ENCODE data around the gene DCTPP1. TPM values are rescaled to one million over a fixed set of nuclear protein-coding genes. Genes with fewer than 3 reads are reported as not detected.
"Not testable (repeated sequence)": the region's sequence is repeated elsewhere in the genome, so short reads cannot be mapped to it uniquely, and the experiment has no call there.

Gene DCTPP1
- total and polyA plus RNA-seq, 4 experiments from 2014 or later = 15.0 to 115 (median 52.5) TPM

GRCh38 chr16:30398661-30399434 lies 31.0 kb downstream of the DCTPP1 start:
- Histone ChIP-seq H3K27ac (ENCODE audit: low read depth, low read length) (no peak overlapping the region), H3K9me3 (ENCODE audit: control insufficient read depth in 1 of 2, low read length in 2 of 2) (no peaks in the 10 kb centered on the region), H3K4me1 (ENCODE audit: insufficient read depth, low read length) (peaks cover 32% of the 10 kb centered on the region), H3K27me3 (ENCODE audit: insufficient read depth, low read length) (no peaks in the 10 kb centered on the region), H3K36me3 (ENCODE audit: insufficient read depth, low read length) (peaks cover 13% of the 10 kb centered on the region), H3K4me3 (ENCODE audit: low read length in 2 of 2) (no peak overlapping the region)
- peaks cover 14 to 51% (median 33%) of the 10 kb centered on the region in 4 donors for H3K4me1 Mint-ChIP-seq
- H3K9me3 Mint-ChIP-seq = no peaks in the 10 kb centered on the region
- no peaks in the 10 kb centered on the region for H3K27me3 Mint-ChIP-seq
- intact Hi-C loops (cut with micrococcal nuclease) = no loop called here
- peak overlapping the region in 7 of 8 donors; percentile 27 to 97 (median 60) for H3K4me3 Mint-ChIP-seq
- ChIA-PET CTCF (ENCODE audit: partially characterized antibody) (interaction anchor here (0.6 to 2.8 kb wide), 3 partner anchors 10 to 83 kb away, joined by 3 to 14 read pairs (median 4); partner anchors contain the start of gene TBC1D10B), POLR2A (ENCODE audit: partially characterized antibody) (interaction anchor here (0.9 to 23.0 kb wide), 6 partner anchors 8 to 29 kb away, joined by 3 to 540 read pairs (median 12); partner anchors contain the start of genes SEPTIN1, TBC1D10B and ZNF771)
- peaks cover 5 to 17% of the 10 kb centered on the region in 2 donors for H3K36me3 Mint-ChIP-seq
- no peak for DNase-seq
- H3K27ac Mint-ChIP-seq = peak overlapping the region in 5 of 7 donors; percentile 19 to 87 (median 72)

- Mint-ChIP-seq H3K27me3 (no peaks in the 10 kb centered on the region), H3K36me3 (peaks cover 5 to 17% of the 10 kb centered on the region in 2 donors), H3K27ac (no peak overlapping the region), H3K4me1 (peaks cover 14 to 51% (median 33%) of the 10 kb centered on the region in 4 donors), H3K9me3 (no peaks in the 10 kb centered on the region), H3K4me3 (no peak overlapping the region)
- POLR2A ChIA-PET (ENCODE audit: partially characterized antibody) = interaction anchor here (0.9 to 23.0 kb wide), 3 partner anchors 9 to 20 kb away, joined by 3 to 540 read pairs (median 13); partner anchors contain the start of genes SEPTIN1 and ZNF771
- H3K4me3 ChIP-seq (ENCODE audit: low read length in 2 of 2) = no peak overlapping the region
- H3K27me3 ChIP-seq (ENCODE audit: insufficient read depth, low read length) = no peaks in the 10 kb centered on the region
- H3K36me3 ChIP-seq (ENCODE audit: insufficient read depth, low read length) = peaks cover 13% of the 10 kb centered on the region
- peaks cover 32% of the 10 kb centered on the region for H3K4me1 ChIP-seq (ENCODE audit: insufficient read depth, low read length)
- DNase-seq = no peak
- no peaks in the 10 kb centered on the region for H3K9me3 ChIP-seq (ENCODE audit: control insufficient read depth in 1 of 2, low read length in 2 of 2)
- intact Hi-C loops (cut with micrococcal nuclease) = no loop called here
- H3K27ac ChIP-seq (ENCODE audit: low read depth, low read length) = no peak overlapping the region
- CTCF ChIA-PET (ENCODE audit: partially characterized antibody) = interaction anchor here (0.6 to 5.9 kb wide), 3 partner anchors 11 to 27 kb away, joined by 3 to 33 read pairs (median 14); partner anchors contain the start of genes SEPTIN1 and TBC1D10B
Measured at GRCh38 chr16:30397776-30398660, 31.8 kb downstream of the DCTPP1 start.

GRCh38 chr16:30397056-30397455 lies 32.8 kb downstream of the DCTPP1 start:
- DNase-seq = no peak
- H3K27me3 Mint-ChIP-seq = no peaks in the 10 kb centered on the region
- Histone ChIP-seq H3K4me3 (ENCODE audit: low read length in 2 of 2) (no peak overlapping the region), H3K4me1 (ENCODE audit: insufficient read depth, low read length) (peaks cover 32% of the 10 kb centered on the region), H3K36me3 (ENCODE audit: insufficient read depth, low read length) (peaks cover 13% of the 10 kb centered on the region), H3K27ac (ENCODE audit: low read depth, low read length) (no peak overlapping the region), H3K9me3 (ENCODE audit: control insufficient read depth in 1 of 2, low read length in 2 of 2) (no peaks in the 10 kb centered on the region), H3K27me3 (ENCODE audit: insufficient read depth, low read length) (no peaks in the 10 kb centered on the region)
- H3K27ac Mint-ChIP-seq = peak overlapping the region in 6 of 7 donors; percentile 42 to 77 (median 62)
- peaks cover 14 to 51% (median 33%) of the 10 kb centered on the region in 4 donors for H3K4me1 Mint-ChIP-seq
- intact Hi-C loops (cut with micrococcal nuclease) = no loop called here
- CTCF ChIA-PET (ENCODE audit: partially characterized antibody) = interaction anchor here (1.3 to 5.9 kb wide), 4 partner anchors 12 to 21 kb away, joined by 5 to 33 read pairs (median 12); partner anchors contain the start of gene SEPTIN1
- H3K36me3 Mint-ChIP-seq = peaks cover 5 to 17% of the 10 kb centered on the region in 2 donors
- peak overlapping the region; percentile 14 to 92 (median 79) for H3K4me3 Mint-ChIP-seq
- POLR2A ChIA-PET (ENCODE audit: partially characterized antibody) = interaction anchor here (0.7 to 23.0 kb wide), 3 partner anchors 10 to 154 kb away, joined by 3 to 540 read pairs (median 13); partner anchors contain the start of genes SEPTIN1 and ZNF771
- H3K9me3 Mint-ChIP-seq = no peaks in the 10 kb centered on the region

- Histone ChIP-seq H3K4me1 (ENCODE audit: insufficient read depth, low read length) (peaks cover 32% of the 10 kb centered on the region), H3K36me3 (ENCODE audit: insufficient read depth, low read length) (peaks cover 13% of the 10 kb centered on the region)
- H3K9me3 ChIP-seq (ENCODE audit: control insufficient read depth in 1 of 2, low read length in 2 of 2); H3K4me3 ChIP-seq (ENCODE audit: low read length in 2 of 2); H3K27me3 ChIP-seq (ENCODE audit: insufficient read depth, low read length); intact Hi-C loops (cut with micrococcal nuclease); H3K27ac ChIP-seq (ENCODE audit: low read depth, low read length); H3K27me3 Mint-ChIP-seq; DNase-seq; H3K9me3 Mint-ChIP-seq: not testable (repeated sequence)
- ChIA-PET CTCF (ENCODE audit: partially characterized antibody) (interaction anchor here (1.0 to 5.9 kb wide), 6 partner anchors 8 to 21 kb away, joined by 3 to 33 read pairs (median 8); partner anchors contain the start of genes SEPTIN1 and ZNF771), POLR2A (ENCODE audit: partially characterized antibody) (interaction anchor here (0.7 to 23.0 kb wide), 10 partner anchors 8 to 213 kb away, joined by 3 to 540 read pairs (median 11); partner anchors contain the start of genes CD2BP2, CORO1A, DCTPP1 and SEPTIN1)
- Mint-ChIP-seq H3K4me3 (peak overlapping the region; percentile 14 to 92 (median 83)), H3K36me3 (peaks cover 5 to 17% of the 10 kb centered on the region in 2 donors), H3K27ac (peak overlapping the region in 4 of 7 donors; percentile 42 to 77 (median 66)), H3K4me1 (peaks cover 14 to 49% (median 31%) of the 10 kb centered on the region in 4 donors)
Measured at GRCh38 chr16:30396627-30397026, 33.2 kb downstream of the DCTPP1 start.

- H3K4me3 ChIP-seq (ENCODE audit: low read length in 2 of 2) = peak overlapping the region; percentile 18 to 73
- H3K36me3 Mint-ChIP-seq = peaks cover 5 to 17% of the 10 kb centered on the region in 2 donors
Measured at GRCh38 chr16:30395992-30396585, 33.7 kb downstream of the DCTPP1 start.

More at GRCh38 chr16:30395992-30396585, 33.7 kb downstream of the DCTPP1 start:
- H3K27me3 Mint-ChIP-seq = no peaks in the 10 kb centered on the region
- H3K4me1 Mint-ChIP-seq = peaks cover 14 to 45% (median 28%) of the 10 kb centered on the region in 4 donors
- CTCF ChIA-PET (ENCODE audit: partially characterized antibody) = interaction anchor here (1.0 to 5.9 kb wide), 9 partner anchors 9 to 139 kb away, joined by 3 to 33 read pairs (median 5); partner anchors contain the start of genes SEPTIN1, TBC1D10B and ZNF771
- peak overlapping the region; percentile 43 to 92 (median 79) for H3K27ac Mint-ChIP-seq
- Histone ChIP-seq H3K4me1 (ENCODE audit: insufficient read depth, low read length) (peaks cover 32% of the 10 kb centered on the region), H3K27me3 (ENCODE audit: insufficient read depth, low read length) (no peaks in the 10 kb centered on the region), H3K9me3 (ENCODE audit: control insufficient read depth in 1 of 2, low read length in 2 of 2) (no peaks in the 10 kb centered on the region), H3K36me3 (ENCODE audit: insufficient read depth, low read length) (peaks cover 13% of the 10 kb centered on the region), H3K27ac (ENCODE audit: low read depth, low read length) (peak overlapping the region; percentile 56)
- no peaks in the 10 kb centered on the region for H3K9me3 Mint-ChIP-seq
- POLR2A ChIA-PET (ENCODE audit: partially characterized antibody) = interaction anchor here (0.7 to 23.0 kb wide), 11 partner anchors 9 to 213 kb away, joined by 3 to 540 read pairs (median 11); partner anchors contain the start of genes CD2BP2, CORO1A, DCTPP1 and SEPTIN1
- intact Hi-C loops (cut with micrococcal nuclease) = loop anchor here (1.0 to 2.0 kb wide), 3 partner anchors 14 to 41 kb away; partner anchors contain the start of genes CD2BP2 and SEPTIN1
- DNase-seq = no peak
- H3K4me3 Mint-ChIP-seq = peak overlapping the region; percentile 78 to 96 (median 89)

Data from CD4-positive, alpha-beta memory T cell (primary cell).